ENCODE data around the gene NLGN1. TPM values are rescaled to one million over a fixed set of nuclear protein-coding genes. Genes with fewer than 3 reads are reported as not detected.

The NLGN1 gene
- total RNA-seq, 3 donors from 2014 or later = 4.4 to 12.3 (median 6.9) TPM

DNA sequence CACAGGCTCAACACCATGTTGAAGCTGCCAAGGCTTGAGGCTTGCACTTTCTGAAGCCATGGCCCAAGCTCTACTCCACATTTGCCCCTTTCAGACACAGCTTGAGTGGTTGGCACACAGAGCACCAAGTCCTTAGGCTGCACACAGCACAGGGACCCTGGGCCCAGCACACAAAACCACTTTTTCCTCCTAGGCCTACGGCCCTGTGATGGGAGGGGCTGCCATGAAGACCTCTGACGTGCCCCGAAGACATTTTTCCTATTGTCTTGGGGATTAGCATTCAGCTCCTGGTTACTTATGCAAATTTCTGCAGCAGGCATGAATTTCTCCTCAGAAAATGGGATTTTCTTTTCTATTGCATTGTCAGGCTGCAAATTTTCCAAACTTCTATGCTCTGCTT is 445.5 kb downstream of the NLGN1 start:
- TF ChIP-seq, protein P1, sequence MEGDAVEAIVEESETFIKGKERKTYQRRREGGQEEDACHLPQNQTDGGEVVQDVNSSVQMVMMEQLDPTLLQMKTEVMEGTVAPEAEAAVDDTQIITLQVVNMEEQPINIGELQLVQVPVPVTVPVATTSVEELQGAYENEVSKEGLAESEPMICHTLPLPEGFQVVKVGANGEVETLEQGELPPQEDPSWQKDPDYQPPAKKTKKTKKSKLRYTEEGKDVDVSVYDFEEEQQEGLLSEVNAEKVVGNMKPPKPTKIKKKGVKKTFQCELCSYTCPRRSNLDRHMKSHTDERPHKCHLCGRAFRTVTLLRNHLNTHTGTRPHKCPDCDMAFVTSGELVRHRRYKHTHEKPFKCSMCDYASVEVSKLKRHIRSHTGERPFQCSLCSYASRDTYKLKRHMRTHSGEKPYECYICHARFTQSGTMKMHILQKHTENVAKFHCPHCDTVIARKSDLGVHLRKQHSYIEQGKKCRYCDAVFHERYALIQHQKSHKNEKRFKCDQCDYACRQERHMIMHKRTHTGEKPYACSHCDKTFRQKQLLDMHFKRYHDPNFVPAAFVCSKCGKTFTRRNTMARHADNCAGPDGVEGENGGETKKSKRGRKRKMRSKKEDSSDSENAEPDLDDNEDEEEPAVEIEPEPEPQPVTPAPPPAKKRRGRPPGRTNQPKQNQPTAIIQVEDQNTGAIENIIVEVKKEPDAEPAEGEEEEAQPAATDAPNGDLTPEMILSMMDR (IDR thresholded peaks at IDR 0.05) = no peak
- TF ChIP-seq POLR2A (IDR thresholded peaks at IDR 0.05) = no peak
- no peak for TF ChIP-seq POLR2AphosphoS5 (IDR thresholded peaks at IDR 0.05)
- intact Hi-C loops (cut with DNase I; ENCODE audit: low total_unique reads) = no loop called here
- no peaks in the 10 kb centered on the region for H3K4me1 ChIP-seq
- no peaks in the 10 kb centered on the region for H3K36me3 ChIP-seq
- no peak overlapping the region for H3K27ac ChIP-seq
- H3K4me3 ChIP-seq = no peak overlapping the region
- no peaks in the 10 kb centered on the region for H3K9me3 ChIP-seq
- no peaks in the 10 kb centered on the region for H3K27me3 ChIP-seq
- DNase-seq (ENCODE audit: low spot score in 2 of 2) = no peak

DNA sequence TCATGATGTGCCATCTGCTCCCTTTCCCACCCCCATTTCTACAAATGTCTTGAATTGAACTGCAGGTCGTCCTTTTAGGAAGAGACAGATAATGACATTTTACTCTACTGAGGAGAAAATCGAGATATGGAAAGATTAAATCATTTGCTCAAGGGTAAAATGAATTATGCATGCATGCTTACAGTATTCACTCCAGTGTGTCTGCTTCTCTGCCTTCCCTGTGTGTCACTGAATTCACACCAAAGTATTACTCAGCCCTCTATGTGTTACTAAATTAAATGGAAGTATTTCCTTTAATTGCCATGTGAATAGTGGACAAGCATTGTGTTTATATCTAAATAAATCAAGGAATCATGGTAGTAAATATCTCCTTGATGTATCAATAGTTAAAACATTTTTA is 449.0 kb downstream of the NLGN1 start:
- Histone ChIP-seq H3K27ac (no peak overlapping the region), H3K4me3 (no peak overlapping the region), H3K36me3 (no peaks in the 10 kb centered on the region), H3K4me1 (no peaks in the 10 kb centered on the region), H3K9me3 (no peaks in the 10 kb centered on the region), H3K27me3 (no peaks in the 10 kb centered on the region)
- no peak for DNase-seq (ENCODE audit: low spot score in 2 of 2)
- TF ChIP-seq POLR2A (IDR thresholded peaks at IDR 0.05) (no peak), POLR2AphosphoS5 (IDR thresholded peaks at IDR 0.05) (no peak)
- TF ChIP-seq, protein P1 (IDR thresholded peaks at IDR 0.05) = no peak
- intact Hi-C loops (cut with DNase I; ENCODE audit: low total_unique reads) = no loop called here

DNA sequence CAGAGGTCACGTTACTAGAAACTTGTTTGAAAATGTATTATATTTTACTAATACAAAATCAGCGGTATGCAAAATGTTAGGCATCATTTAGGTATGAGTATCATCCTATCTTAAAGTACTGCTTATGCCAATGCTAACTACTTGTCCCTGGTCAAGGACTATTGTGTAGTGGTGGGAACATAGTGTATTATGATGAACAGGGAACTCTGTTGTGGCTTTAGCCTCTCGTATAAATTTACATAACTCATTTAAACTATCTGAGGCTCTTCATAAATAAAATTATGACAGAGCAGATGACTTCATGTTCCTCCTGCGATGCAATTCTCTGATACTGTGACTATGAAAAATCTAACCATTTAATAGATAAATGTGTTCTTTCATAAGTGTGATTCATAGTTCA is 451.9 kb downstream of the NLGN1 start:
- Histone ChIP-seq H3K27ac (no peak overlapping the region), H3K9me3 (no peaks in the 10 kb centered on the region), H3K4me3 (no peak overlapping the region), H3K36me3 (no peaks in the 10 kb centered on the region), H3K4me1 (no peaks in the 10 kb centered on the region), H3K27me3 (no peaks in the 10 kb centered on the region)
- no peak for TF ChIP-seq POLR2A (IDR thresholded peaks at IDR 0.05)
- TF ChIP-seq, protein P1 (IDR thresholded peaks at IDR 0.05) = no peak
- TF ChIP-seq POLR2AphosphoS5 (IDR thresholded peaks at IDR 0.05) = no peak
- no peak for DNase-seq (ENCODE audit: low spot score in 2 of 2)
- intact Hi-C loops (cut with DNase I; ENCODE audit: low total_unique reads) = no loop called here

DNA sequence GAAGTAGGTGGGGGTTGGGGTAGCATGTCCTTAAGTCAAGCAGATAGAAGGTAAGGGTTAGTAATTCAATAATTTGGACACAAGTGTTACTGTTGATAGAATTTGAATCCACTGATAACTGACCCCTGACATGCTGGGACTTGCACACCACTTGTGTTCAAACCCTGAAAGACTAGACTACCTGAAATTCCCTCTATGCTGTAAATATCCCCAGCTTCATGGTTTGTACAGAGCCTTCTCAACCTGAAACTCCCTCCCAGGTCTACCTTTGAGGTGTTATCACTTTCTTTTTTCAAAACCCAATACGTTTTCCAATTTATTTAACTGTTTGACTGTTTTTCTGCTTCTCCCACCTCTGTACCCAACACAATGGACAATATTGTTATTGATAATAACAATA is 459.6 kb downstream of the NLGN1 start:
- no peaks in the 10 kb centered on the region for H3K27me3 ChIP-seq
- no peaks in the 10 kb centered on the region for H3K4me1 ChIP-seq
- no peak overlapping the region for H3K4me3 ChIP-seq
- H3K9me3 ChIP-seq = no peaks in the 10 kb centered on the region
- no peak for TF ChIP-seq POLR2A (IDR thresholded peaks at IDR 0.05)
- TF ChIP-seq POLR2AphosphoS5 (IDR thresholded peaks at IDR 0.05) = no peak
- TF ChIP-seq, protein P1 (IDR thresholded peaks at IDR 0.05) = no peak
- no peak for DNase-seq (ENCODE audit: low spot score in 2 of 2)
- H3K27ac ChIP-seq = no peak overlapping the region
- intact Hi-C loops (cut with DNase I; ENCODE audit: low total_unique reads) = no loop called here
- H3K36me3 ChIP-seq = no peaks in the 10 kb centered on the region

DNA sequence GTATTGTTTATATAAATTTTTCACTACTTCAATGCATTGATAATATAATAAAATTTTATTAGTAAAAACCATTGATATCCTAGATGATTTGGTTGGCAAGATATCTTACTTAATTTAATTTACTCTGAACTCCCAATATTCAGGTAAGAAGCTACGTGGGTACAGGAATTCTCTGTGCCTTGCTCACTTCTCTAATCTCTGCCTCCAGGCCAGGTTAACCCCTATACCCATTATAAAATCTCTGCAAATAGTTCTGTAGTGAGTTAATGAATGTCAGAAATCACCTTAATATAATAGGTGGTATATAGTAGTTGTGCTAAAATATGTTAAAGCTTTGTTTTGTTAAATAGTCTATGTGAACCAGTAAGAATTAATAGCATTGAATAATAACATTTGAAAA is 465.2 kb downstream of the NLGN1 start:
- Histone ChIP-seq H3K27ac (no peak overlapping the region), H3K4me1 (no peaks in the 10 kb centered on the region), H3K36me3 (no peaks in the 10 kb centered on the region), H3K9me3 (no peaks in the 10 kb centered on the region), H3K27me3 (no peaks in the 10 kb centered on the region), H3K4me3 (no peak overlapping the region)
- TF ChIP-seq POLR2AphosphoS5 (IDR thresholded peaks at IDR 0.05) (no peak), POLR2A (IDR thresholded peaks at IDR 0.05) (no peak)
- TF ChIP-seq, protein P1 (IDR thresholded peaks at IDR 0.05) = no peak
- intact Hi-C loops (cut with DNase I; ENCODE audit: low total_unique reads) = no loop called here
- no peak for DNase-seq (ENCODE audit: low spot score in 2 of 2)
